Measurements from ENCODE around the gene GRB7.
"Not testable (repeated sequence)": the region's sequence is repeated elsewhere in the genome, so short reads cannot be mapped to it uniquely, and the experiment has no call there.

The GRB7 gene

GRCh38 chr17:39761861-39762496 is 24.2 kb downstream of the GRB7 start:
- in situ Hi-C loops (cut with MboI; ENCODE audit: low pct_unique_long_range_greater_than_20kb, low sequenced_read_pairs, unreplicated experiment), result no loop called here
- TF ChIP-seq, protein P1, sequence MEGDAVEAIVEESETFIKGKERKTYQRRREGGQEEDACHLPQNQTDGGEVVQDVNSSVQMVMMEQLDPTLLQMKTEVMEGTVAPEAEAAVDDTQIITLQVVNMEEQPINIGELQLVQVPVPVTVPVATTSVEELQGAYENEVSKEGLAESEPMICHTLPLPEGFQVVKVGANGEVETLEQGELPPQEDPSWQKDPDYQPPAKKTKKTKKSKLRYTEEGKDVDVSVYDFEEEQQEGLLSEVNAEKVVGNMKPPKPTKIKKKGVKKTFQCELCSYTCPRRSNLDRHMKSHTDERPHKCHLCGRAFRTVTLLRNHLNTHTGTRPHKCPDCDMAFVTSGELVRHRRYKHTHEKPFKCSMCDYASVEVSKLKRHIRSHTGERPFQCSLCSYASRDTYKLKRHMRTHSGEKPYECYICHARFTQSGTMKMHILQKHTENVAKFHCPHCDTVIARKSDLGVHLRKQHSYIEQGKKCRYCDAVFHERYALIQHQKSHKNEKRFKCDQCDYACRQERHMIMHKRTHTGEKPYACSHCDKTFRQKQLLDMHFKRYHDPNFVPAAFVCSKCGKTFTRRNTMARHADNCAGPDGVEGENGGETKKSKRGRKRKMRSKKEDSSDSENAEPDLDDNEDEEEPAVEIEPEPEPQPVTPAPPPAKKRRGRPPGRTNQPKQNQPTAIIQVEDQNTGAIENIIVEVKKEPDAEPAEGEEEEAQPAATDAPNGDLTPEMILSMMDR (IDR thresholded peaks at IDR 0.05; ENCODE audit: extremely low read depth, insufficient read depth, missing control alignments), result no peak
- DNase-seq (ENCODE audit: low spot score), result no peak

- no peak for DNase-seq (ENCODE audit: low spot score)
- TF ChIP-seq, protein P1 (IDR thresholded peaks at IDR 0.05; ENCODE audit: extremely low read depth, insufficient read depth, missing control alignments), result no peak
- in situ Hi-C loops (cut with MboI; ENCODE audit: low pct_unique_long_range_greater_than_20kb, low sequenced_read_pairs, unreplicated experiment), result no loop called here
Measured at GRCh38 chr17:39763051-39763820, 25.5 kb downstream of the GRB7 start.

GRCh38 chr17:39764171-39764570 is 26.4 kb downstream of the GRB7 start:
- in situ Hi-C loops (cut with MboI; ENCODE audit: low pct_unique_long_range_greater_than_20kb, low sequenced_read_pairs, unreplicated experiment); DNase-seq (ENCODE audit: low spot score): not testable (repeated sequence)

DNA sequence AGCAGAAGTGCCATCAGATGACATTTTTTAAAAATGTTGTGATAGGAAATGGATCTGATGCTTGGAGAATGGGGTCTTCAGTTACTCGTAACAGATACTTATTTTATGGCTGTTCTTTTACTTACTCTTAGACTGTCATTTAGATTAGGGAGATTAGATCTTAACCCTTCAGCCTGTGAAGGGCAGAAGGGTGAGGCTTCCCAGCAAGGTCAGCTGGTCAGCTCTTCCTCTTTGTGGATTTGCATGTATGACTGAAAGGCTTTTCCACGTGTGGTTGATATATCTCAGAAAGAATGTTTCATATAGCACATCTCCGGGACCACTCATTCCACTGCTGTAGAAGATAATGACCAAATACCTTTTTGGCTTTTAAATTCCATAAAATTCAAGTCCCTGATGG is 27.4 kb downstream of the GRB7 start:
- TF ChIP-seq, protein P1 (IDR thresholded peaks at IDR 0.05; ENCODE audit: extremely low read depth, insufficient read depth, missing control alignments), result no peak
- in situ Hi-C loops (cut with MboI; ENCODE audit: low pct_unique_long_range_greater_than_20kb, low sequenced_read_pairs, unreplicated experiment), result loop anchor here (5.0 kb wide), 1 partner anchor 97 kb away; the partner anchor contains the start of gene IKZF3
- no peak for DNase-seq (ENCODE audit: low spot score)

DNA sequence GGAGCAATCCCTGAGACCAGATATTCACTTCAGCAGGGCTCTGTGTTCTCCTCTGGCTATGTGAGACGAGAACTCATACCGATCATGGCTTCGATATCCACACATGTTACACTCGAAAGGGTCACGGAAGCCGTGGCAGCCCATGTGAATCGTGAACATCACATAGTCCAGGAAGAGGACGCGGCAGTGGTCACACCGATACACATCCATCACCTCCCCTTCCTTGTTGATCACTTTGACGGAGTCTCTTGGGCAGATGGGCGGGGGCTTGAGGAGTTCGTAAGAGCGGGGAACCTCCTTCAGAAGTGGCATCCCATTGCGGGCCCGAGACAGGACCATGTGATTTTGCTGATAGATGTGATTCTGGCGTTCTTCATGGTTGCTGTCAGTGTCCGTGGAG is 28.0 kb downstream of the GRB7 start:
- in situ Hi-C loops (cut with MboI; ENCODE audit: low pct_unique_long_range_greater_than_20kb, low sequenced_read_pairs, unreplicated experiment), result loop anchor here (5.0 kb wide), 1 partner anchor 97 kb away; the partner anchor contains the start of gene IKZF3
- no peak for DNase-seq (ENCODE audit: low spot score)
- TF ChIP-seq, protein P1 (IDR thresholded peaks at IDR 0.05; ENCODE audit: extremely low read depth, insufficient read depth, missing control alignments), result no peak

GRCh38 chr17:39767147-39767546 is 29.4 kb downstream of the GRB7 start:
- in situ Hi-C loops (cut with MboI; ENCODE audit: low pct_unique_long_range_greater_than_20kb, low sequenced_read_pairs, unreplicated experiment), result loop anchor here (5.0 kb wide), 1 partner anchor 95 kb away; the partner anchor contains the start of gene IKZF3
- DNase-seq (ENCODE audit: low spot score), result no peak
- TF ChIP-seq, protein P1 (IDR thresholded peaks at IDR 0.05; ENCODE audit: extremely low read depth, insufficient read depth, missing control alignments), result no peak
